Fibroblast of lung (primary cell): ENCODE measurements around the gene TPI1.

ENCODE experiments used
- CTCF ChIP-seq, 2 donors: IDR thresholded peaks in 1 of 2; conservative IDR thresholded peaks in 1 of 2; 1 replicate in 1 of 2; 2 replicates in 1 of 2; pipeline ENCODE4 v1.5.1; 2011 to 2012; ENCODE audit warnings: low read length in 2 of 2, control low read depth in 1 of 2, inconsistent platforms in 1 of 2, low read depth in 1 of 2, mild to moderate bottlenecking in 1 of 2
- EZH2 ChIP-seq: IDR thresholded peaks from 2 replicates; pipeline ENCODE4 v1.5.1; 2012; ENCODE audit warnings: low read length, control low read depth, mild to moderate bottlenecking; ENCODE audit errors: missing control alignments

GRCh38 chr12:6820166-6820565 lies 47.2 kb upstream of the TPI1 start:
- TF ChIP-seq CTCF (conservative IDR thresholded peaks at IDR 0.05 in 1 of 2, IDR thresholded peaks at IDR 0.05 in 1 of 2; ENCODE audit: low read depth in 1 of 2, low read length in 2 of 2) (no peak), EZH2 (no peak)
